Gastrocnemius medialis (tissue), 4 donors: ENCODE measurements around the gene PRDM16. TPM values are rescaled to one million over a fixed set of nuclear protein-coding genes. Genes with fewer than 3 reads are reported as not detected.

ENCODE experiments used
- ATAC-seq, 2 donors: fragments of 150-250 bp; one replicate each; pipeline ENCODE4 v1.9.1; 2016
- DNase-seq, 2 donors: peaks; one replicate each; pipeline ENCODE4 v3.0.0-alpha.2; 2019
- H3K27ac ChIP-seq, 4 donors: fragments of 200-600 bp; sonication (generic); 1 replicate in 1 of 4; 2 replicates in 3 of 4; pipeline ENCODE4 v1.5.1; 2016 to 2018; ENCODE audit warnings: mild to moderate bottlenecking in 2 of 4, moderate library complexity in 1 of 4
- H3K27me3 ChIP-seq, 3 donors: fragments of 200-600 bp; sonication (generic) in 2 of 3; 1 replicate in 1 of 3; 2 replicates in 2 of 3; pipeline versions ENCODE4 v1.5.1 to v1.6.0; 2016 to 2019; ENCODE audit warnings: mild to moderate bottlenecking in 1 of 3, moderate library complexity in 1 of 3
- H3K36me3 ChIP-seq, 2 donors: fragments of 200-600 bp; sonication (generic) in 1 of 2; one replicate each; pipeline ENCODE4 v1.5.1; 2017 to 2018
- H3K4me1 ChIP-seq, 2 donors: fragments of 200-600 bp; sonication (generic) in 1 of 2; one replicate each; pipeline ENCODE4 v1.5.1; 2016 to 2017; ENCODE audit warnings: mild to moderate bottlenecking in 2 of 2
- H3K4me3 ChIP-seq, 4 donors: fragments of 200-600 bp; sonication (generic) in 3 of 4; 1 replicate in 1 of 4; 2 replicates in 3 of 4; pipeline ENCODE4 v1.5.1; 2016 to 2019; ENCODE audit warnings: mild to moderate bottlenecking in 2 of 4
- H3K9me3 ChIP-seq, 3 donors: fragments of 200-600 bp; sonication (generic) in 2 of 3; 1 replicate in 1 of 3; 2 replicates in 2 of 3; pipeline ENCODE4 v1.5.1; 2016 to 2019
- CTCF ChIP-seq, 5 experiments: fragments of 450-650 bp in 3 of 5; fragments of 200-600 bp in 2 of 5; sonication (generic) in 2 of 5; IDR thresholded peaks in 4 of 5; conservative IDR thresholded peaks in 1 of 5; 1 replicate in 4 of 5; 2 replicates in 1 of 5; pipeline ENCODE4 v1.5.1; 2016 to 2019; ENCODE audit warnings: antibody characterized with exemption in 5 of 5, mild to moderate bottlenecking in 3 of 5, moderate library complexity in 3 of 5
- POLR2A ChIP-seq, 2 donors: fragments of 450-650 bp; IDR thresholded peaks; one replicate each; pipeline ENCODE4 v1.6.1; 2017; ENCODE audit warnings: antibody characterized with exemption in 2 of 2, mild to moderate bottlenecking in 2 of 2, moderate library complexity in 2 of 2
- in situ Hi-C, 4 donors: fragments of 200-750 bp; cut with MboI; loops; one replicate each; pipeline versions ENCODE4 v1.15.0 to v1.8.0; 2017; ENCODE audit warnings: low sequenced_read_pairs in 4 of 4
- intact Hi-C: fragments of 100-400 bp; cut with DNase I; formaldehyde crosslinking; loops from one replicate; pipeline ENCODE4 v1.15.1; 2023; ENCODE audit warnings: low total_unique reads
- total RNA-seq, 4 donors: library from RNA; depleted of rRNA; stranded (reverse); fragments of >200 nt; gene quantifications; one replicate each; pipeline versions ENCODE4 v1.1.0 to v1.2.3, GENCODE V29; 2016

Gene PRDM16
- total RNA-seq, 4 donors from 2014 or later, result 0.03 to 0.19 (median 0.17) TPM

- no peak overlapping the region for H3K4me3 ChIP-seq
- in situ Hi-C loops, result no loop called here
- no peaks in the 10 kb centered on the region for H3K9me3 ChIP-seq
- TF ChIP-seq POLR2A (IDR thresholded peaks at IDR 0.05) (no peak), CTCF (IDR thresholded peaks at IDR 0.05 in 4 of 5, conservative IDR thresholded peaks at IDR 0.05 in 1 of 5) (no peak)
- no peak for DNase-seq
- no peak for ATAC-seq
- no peak overlapping the region for H3K27ac ChIP-seq
- intact Hi-C loops, result no loop called here
- no peaks in the 10 kb centered on the region for H3K36me3 ChIP-seq
- H3K27me3 ChIP-seq, result peaks cover 0 to 14% (median 6%) of the 10 kb centered on the region in 3 donors
- H3K4me1 ChIP-seq, result no peaks in the 10 kb centered on the region
These were observed 35.1 kb downstream of the PRDM16 start for GRCh38 chr1:3103967-3104677.

GRCh38 chr1:3105167-3105863, 36.3 kb downstream of the PRDM16 start:
- no peak for TF ChIP-seq CTCF (IDR thresholded peaks at IDR 0.05 in 4 of 5, conservative IDR thresholded peaks at IDR 0.05 in 1 of 5)
- TF ChIP-seq POLR2A (IDR thresholded peaks at IDR 0.05), result no peak
- Histone ChIP-seq H3K4me3 (no peak overlapping the region), H3K36me3 (no peaks in the 10 kb centered on the region), H3K27ac (no peak overlapping the region), H3K27me3 (peaks cover 0 to 14% (median 9%) of the 10 kb centered on the region in 3 donors), H3K9me3 (no peaks in the 10 kb centered on the region), H3K4me1 (no peaks in the 10 kb centered on the region)
- DNase-seq, result no peak
- no peak for ATAC-seq
- in situ Hi-C loops (no loop called here), intact Hi-C loops (no loop called here)

- DNase-seq (no peak), ATAC-seq (no peak)
- in situ Hi-C loops (no loop called here), intact Hi-C loops (no loop called here)
- Histone ChIP-seq H3K36me3 (no peaks in the 10 kb centered on the region), H3K9me3 (no peaks in the 10 kb centered on the region), H3K4me1 (no peaks in the 10 kb centered on the region), H3K4me3 (no peak overlapping the region), H3K27me3 (peaks cover 0 to 17% (median 9%) of the 10 kb centered on the region in 3 donors), H3K27ac (no peak overlapping the region)
- TF ChIP-seq CTCF (IDR thresholded peaks at IDR 0.05 in 4 of 5, conservative IDR thresholded peaks at IDR 0.05 in 1 of 5) (no peak), POLR2A (IDR thresholded peaks at IDR 0.05) (no peak)
These were observed 37.2 kb downstream of the PRDM16 start for GRCh38 chr1:3106216-3106615.

- peaks cover 0 to 17% (median 9%) of the 10 kb centered on the region in 3 donors for H3K27me3 ChIP-seq
- no peaks in the 10 kb centered on the region for H3K36me3 ChIP-seq
- H3K4me1 ChIP-seq, result no peaks in the 10 kb centered on the region
- no peaks in the 10 kb centered on the region for H3K9me3 ChIP-seq
- DNase-seq (no peak), ATAC-seq (no peak)
- TF ChIP-seq CTCF (IDR thresholded peaks at IDR 0.05 in 4 of 5, conservative IDR thresholded peaks at IDR 0.05 in 1 of 5) (no peak), POLR2A (IDR thresholded peaks at IDR 0.05) (no peak)
- H3K4me3 ChIP-seq, result no peak overlapping the region
- intact Hi-C loops (no loop called here), in situ Hi-C loops (no loop called here)
- H3K27ac ChIP-seq, result no peak overlapping the region
These were observed 38.2 kb downstream of the PRDM16 start for GRCh38 chr1:3107201-3107600.
